Mucosa of descending colon (tissue), 3 donors: ENCODE measurements around the gene UBE2E1. TPM values are rescaled to one million over a fixed set of nuclear protein-coding genes. Genes with fewer than 3 reads are reported as not detected.
"Not testable (repeated sequence)": the region's sequence is repeated elsewhere in the genome, so short reads cannot be mapped to it uniquely, and the experiment has no call there.

Source experiments
- ATAC-seq: fragments of 200-7000 bp; cut with Tn5 transposase; one replicate; pipeline ENCODE4 v1.9.1; 2020; ENCODE audit warnings: mild to moderate bottlenecking, moderate library complexity
- DNase-seq, 3 donors: peaks; one replicate each; pipeline ENCODE4 v3.0.0-alpha.2; 2020
- H3K36me3 ChIP-seq: fragments of 200-600 bp; one replicate; pipeline ENCODE4 v1.8.0; 2021; ENCODE audit warnings: low read depth, mild to moderate bottlenecking
- H3K4me1 ChIP-seq: fragments of 200-600 bp; one replicate; pipeline ENCODE4 v1.8.0; 2021; ENCODE audit warnings: low read depth, mild to moderate bottlenecking
- H3K4me3 ChIP-seq: fragments of 200-600 bp; one replicate; pipeline ENCODE4 v1.8.0; 2021; ENCODE audit warnings: mild to moderate bottlenecking
- H3K9me3 ChIP-seq: fragments of 200-600 bp; one replicate; pipeline ENCODE4 v1.8.0; 2021; ENCODE audit warnings: mild to moderate bottlenecking
- CTCF ChIP-seq: fragments of 200-600 bp; IDR thresholded peaks from one replicate; pipeline ENCODE4 v1.8.0; 2022; ENCODE audit warnings: antibody characterized with exemption, mild to moderate bottlenecking
- intact Hi-C, 2 donors: fragments of 100-400 bp; cut with DNase I in 1 of 2; cut with micrococcal nuclease in 1 of 2; formaldehyde crosslinking; loops; one replicate each; pipeline versions ENCODE4 v1.11.0 to v1.11.1; 2022; cut with DNase I, micrococcal nuclease
- total RNA-seq, 3 donors: library from RNA; stranded (reverse); fragmentation: NEBNext Ultra II Directional in 2 of 3; extraction: Animal tissue kit (Norgen Biotek cat#: 25700) in 2 of 3; gene quantifications; one replicate each; pipeline versions ENCODE4 v1.2.1 to v1.2.4, GENCODE V29; 2021 to 2023
- donor health status: DM: no; HTN: no; CAD: no; lungs with moderate emphysema.
- donor health status: DM: no; HTN: no; CAD: no.
- donor health status: DM: no; HTN: yes; CAD: no.

Gene UBE2E1
- total RNA-seq, 3 donors from 2014 or later = 84.7 to 111 (median 86.8) TPM

- Histone ChIP-seq H3K9me3 (no peaks in the 10 kb centered on the region), H3K4me1 (peaks cover 16% of the 10 kb centered on the region), H3K36me3 (no peaks in the 10 kb centered on the region), H3K4me3 (no peak overlapping the region)
- ATAC-seq (peak; percentile 6), DNase-seq (no peak)
- no peak for TF ChIP-seq CTCF
- intact Hi-C loops = no loop called here
Observed at GRCh38 chr3:23864931-23865330, 59.2 kb downstream of the UBE2E1 start.

DNA sequence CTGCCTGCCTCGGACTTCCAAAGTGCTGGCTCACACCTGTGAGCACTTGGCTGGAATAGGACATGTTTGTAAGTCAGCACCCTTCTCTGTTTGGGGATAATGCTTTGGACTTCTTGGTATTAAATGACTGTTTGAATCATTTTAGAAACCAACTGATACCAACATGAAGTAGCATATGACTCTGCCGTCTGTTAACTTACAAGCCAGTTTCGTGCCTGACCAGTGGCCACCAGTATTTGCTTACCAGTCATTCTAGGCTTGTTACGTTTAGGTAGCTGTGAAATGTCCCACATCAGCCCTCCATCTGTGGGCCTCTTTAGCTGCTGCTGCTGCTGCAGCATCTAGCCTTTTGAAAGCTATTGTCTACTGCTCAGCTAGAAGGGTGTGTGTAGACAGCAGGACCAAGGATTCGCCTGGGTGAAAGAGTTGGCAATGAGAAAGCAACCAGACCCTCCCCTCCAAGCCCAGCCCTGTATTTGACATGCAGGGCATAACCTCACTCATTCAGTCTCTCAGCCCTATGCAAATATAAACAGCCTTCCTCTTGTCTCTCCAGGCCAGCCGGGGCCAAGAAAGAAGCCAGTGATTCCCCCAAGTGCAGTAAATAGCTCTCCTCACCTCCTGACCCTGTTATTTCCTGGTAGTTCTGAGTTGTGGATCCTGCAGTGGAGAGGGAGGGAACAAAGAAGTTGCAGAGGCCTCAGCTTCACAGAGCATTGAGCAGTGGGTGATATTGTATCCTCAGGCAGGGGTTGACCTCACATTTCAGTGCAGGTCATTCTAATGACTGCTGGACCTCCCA lies 60.0 kb downstream of the UBE2E1 start:
- Histone ChIP-seq H3K9me3 (no peaks in the 10 kb centered on the region), H3K4me1 (peaks cover 16% of the 10 kb centered on the region), H3K4me3 (no peak overlapping the region), H3K36me3 (no peaks in the 10 kb centered on the region)
- DNase-seq (peak in 2 of 3 donors; percentile 24 to 35), ATAC-seq (peak; percentile 86)
- TF ChIP-seq CTCF = no peak
- intact Hi-C loops = no loop called here

DNA sequence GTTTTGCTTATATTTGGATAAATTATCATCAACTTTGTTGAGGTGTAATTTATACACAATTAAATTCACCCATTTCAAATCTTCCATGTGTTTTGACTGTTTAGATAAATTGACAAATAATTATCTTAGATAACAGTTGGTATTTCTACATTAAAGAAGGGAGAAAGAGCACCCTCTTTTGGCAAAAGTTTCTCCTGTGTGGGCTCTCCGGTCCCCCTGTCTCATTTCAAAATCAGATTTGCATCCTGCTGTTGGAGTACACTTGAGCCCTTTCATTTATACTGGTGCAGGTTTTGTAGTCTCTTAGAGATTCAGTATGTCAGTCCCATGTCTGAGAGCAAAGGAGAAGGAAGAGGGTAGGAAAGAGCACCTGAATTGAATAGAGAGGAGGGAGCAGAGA lies 61.6 kb downstream of the UBE2E1 start:
- no peak for DNase-seq
- Histone ChIP-seq H3K4me3 (no peak overlapping the region), H3K9me3 (no peaks in the 10 kb centered on the region), H3K36me3 (no peaks in the 10 kb centered on the region), H3K4me1 (peaks cover 16% of the 10 kb centered on the region)
- ATAC-seq = no peak
- intact Hi-C loops = no loop called here
- no peak for TF ChIP-seq CTCF

DNA sequence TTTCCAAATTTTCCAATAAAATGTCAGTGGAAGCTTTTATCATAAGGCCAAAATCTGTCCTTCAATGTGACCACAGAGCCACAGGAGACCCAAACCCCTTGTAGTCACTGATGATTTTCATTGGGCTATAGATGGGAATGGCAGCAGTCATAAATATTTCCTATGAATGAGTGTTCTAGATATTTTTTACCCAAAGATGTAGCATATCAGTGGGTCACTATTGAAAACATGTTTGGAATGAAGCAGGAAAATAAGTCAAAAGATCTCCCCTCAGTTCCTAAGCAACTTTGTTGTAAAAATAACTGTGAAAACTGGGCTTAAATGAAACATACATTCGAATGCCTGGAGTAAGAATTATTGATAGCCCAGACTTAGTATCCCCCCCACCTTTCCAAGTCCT lies 62.1 kb downstream of the UBE2E1 start:
- H3K4me3 ChIP-seq = no peak overlapping the region
- no peak for TF ChIP-seq CTCF
- no peaks in the 10 kb centered on the region for H3K9me3 ChIP-seq
- ATAC-seq (no peak), DNase-seq (no peak)
- intact Hi-C loops = no loop called here
- H3K4me1 ChIP-seq = peaks cover 16% of the 10 kb centered on the region
- H3K36me3 ChIP-seq = no peaks in the 10 kb centered on the region

- no peak for TF ChIP-seq CTCF
- intact Hi-C loops = loop anchor here in 1 of 2 donors (10.0 kb wide), 1 partner anchor 435 kb away; no protein-coding TSS in a partner anchor
- DNase-seq = no peak
Observed at GRCh38 chr3:23869977-23870662, 64.4 kb downstream of the UBE2E1 start.

GRCh38 chr3:23870663-23871043 lies 64.9 kb downstream of the UBE2E1 start:
- not testable (repeated sequence) for H3K4me3 ChIP-seq, H3K36me3 ChIP-seq, ATAC-seq, H3K9me3 ChIP-seq, DNase-seq
- intact Hi-C loops = loop anchor here in 1 of 2 donors (10.0 kb wide), 1 partner anchor 436 kb away; no protein-coding TSS in a partner anchor
- H3K4me1 ChIP-seq = peaks cover 12% of the 10 kb centered on the region

More at GRCh38 chr3:23869977-23870662, 64.4 kb downstream of the UBE2E1 start:
- no peaks in the 10 kb centered on the region for H3K36me3 ChIP-seq
- no peak for ATAC-seq
- no peaks in the 10 kb centered on the region for H3K9me3 ChIP-seq
- H3K4me3 ChIP-seq = no peak overlapping the region
- peaks cover 18% of the 10 kb centered on the region for H3K4me1 ChIP-seq

DNA sequence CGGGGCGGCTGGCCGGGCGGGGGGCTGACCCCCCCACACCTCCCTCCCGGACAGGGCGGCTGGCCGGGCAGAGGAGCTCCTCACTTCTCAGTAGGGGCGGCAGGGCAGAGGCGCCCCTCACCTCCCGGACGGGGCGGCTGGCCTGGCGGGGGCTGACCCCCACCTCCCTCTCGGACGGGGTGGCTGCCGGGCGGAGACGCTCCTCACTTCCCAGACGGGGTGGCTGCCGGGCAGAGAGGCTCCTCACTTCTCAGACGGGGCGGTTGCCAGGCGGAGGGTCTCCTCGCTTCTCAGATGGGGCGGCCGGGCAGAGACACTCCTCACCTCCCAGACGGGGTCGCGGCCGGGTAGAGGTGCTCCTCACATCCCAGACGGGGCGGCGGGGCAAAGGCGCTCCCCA lies 65.6 kb downstream of the UBE2E1 start:
- not testable (repeated sequence) for H3K4me3 ChIP-seq, ATAC-seq, H3K4me1 ChIP-seq, H3K36me3 ChIP-seq, H3K9me3 ChIP-seq, DNase-seq
- intact Hi-C loops = loop anchor here in 1 of 2 donors (10.0 kb wide), 1 partner anchor 437 kb away; no protein-coding TSS in a partner anchor
